ENCODE results near the gene TTC17.

DNA sequence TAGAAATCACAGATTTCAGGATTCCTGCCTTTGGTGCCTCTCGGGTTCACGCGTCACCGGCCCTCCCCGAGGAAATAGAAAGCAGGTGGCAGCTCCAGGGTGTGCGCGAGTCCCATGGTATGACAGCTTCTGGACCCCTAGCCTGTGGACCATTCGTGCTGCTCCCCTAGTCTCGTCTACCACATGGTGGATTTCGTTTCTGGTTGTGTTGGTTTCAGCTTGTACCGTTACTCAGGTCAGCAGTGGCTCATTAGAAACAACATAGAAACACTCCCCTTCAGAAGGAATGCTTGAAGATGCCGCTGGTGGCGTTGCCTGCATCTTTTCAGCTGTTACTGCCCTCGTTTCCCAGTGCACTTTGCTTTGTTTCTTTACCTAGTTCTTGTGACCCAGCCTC lies 700 bp downstream of the TTC17 start:
- TF ChIP-seq TAF1 (IDR thresholded peaks at IDR 0.05; ENCODE audit: borderline replicate concordance, insufficient read depth, low read length), result peak; percentile 28; the same call in 1 of the 2 replicates
- TF ChIP-seq, protein P1, sequence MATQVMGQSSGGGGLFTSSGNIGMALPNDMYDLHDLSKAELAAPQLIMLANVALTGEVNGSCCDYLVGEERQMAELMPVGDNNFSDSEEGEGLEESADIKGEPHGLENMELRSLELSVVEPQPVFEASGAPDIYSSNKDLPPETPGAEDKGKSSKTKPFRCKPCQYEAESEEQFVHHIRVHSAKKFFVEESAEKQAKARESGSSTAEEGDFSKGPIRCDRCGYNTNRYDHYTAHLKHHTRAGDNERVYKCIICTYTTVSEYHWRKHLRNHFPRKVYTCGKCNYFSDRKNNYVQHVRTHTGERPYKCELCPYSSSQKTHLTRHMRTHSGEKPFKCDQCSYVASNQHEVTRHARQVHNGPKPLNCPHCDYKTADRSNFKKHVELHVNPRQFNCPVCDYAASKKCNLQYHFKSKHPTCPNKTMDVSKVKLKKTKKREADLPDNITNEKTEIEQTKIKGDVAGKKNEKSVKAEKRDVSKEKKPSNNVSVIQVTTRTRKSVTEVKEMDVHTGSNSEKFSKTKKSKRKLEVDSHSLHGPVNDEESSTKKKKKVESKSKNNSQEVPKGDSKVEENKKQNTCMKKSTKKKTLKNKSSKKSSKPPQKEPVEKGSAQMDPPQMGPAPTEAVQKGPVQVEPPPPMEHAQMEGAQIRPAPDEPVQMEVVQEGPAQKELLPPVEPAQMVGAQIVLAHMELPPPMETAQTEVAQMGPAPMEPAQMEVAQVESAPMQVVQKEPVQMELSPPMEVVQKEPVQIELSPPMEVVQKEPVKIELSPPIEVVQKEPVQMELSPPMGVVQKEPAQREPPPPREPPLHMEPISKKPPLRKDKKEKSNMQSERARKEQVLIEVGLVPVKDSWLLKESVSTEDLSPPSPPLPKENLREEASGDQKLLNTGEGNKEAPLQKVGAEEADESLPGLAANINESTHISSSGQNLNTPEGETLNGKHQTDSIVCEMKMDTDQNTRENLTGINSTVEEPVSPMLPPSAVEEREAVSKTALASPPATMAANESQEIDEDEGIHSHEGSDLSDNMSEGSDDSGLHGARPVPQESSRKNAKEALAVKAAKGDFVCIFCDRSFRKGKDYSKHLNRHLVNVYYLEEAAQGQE (IDR thresholded peaks at IDR 0.05; ENCODE audit: insufficient read depth in 1 of 2, low read depth in 2 of 2, low read length in 2 of 2), result no peak

Measured in PFSK-1 (cell line).